KMS-11 (cell line): ENCODE results near the gene PHACTR1.

Experiments used
- H2AFZ ChIP-seq: fragments of 200-600 bp; sonication (generic); 2 replicates; pipeline ENCODE4 v1.6.1; 2016; ENCODE audit warnings: antibody characterized with exemption, mixed run types, low read depth
- H3K27ac ChIP-seq: fragments of 200-600 bp; sonication (generic); 2 replicates; pipeline ENCODE4 v1.6.1; 2016; ENCODE audit warnings: mild to moderate bottlenecking, mixed run types
- H3K27me3 ChIP-seq: fragments of 200-600 bp; sonication (generic); 2 replicates; pipeline ENCODE4 v1.6.1; 2017; ENCODE audit warnings: mild to moderate bottlenecking, low read depth, mixed run types, moderate library complexity; ENCODE audit not compliant: insufficient read depth
- H3K36me3 ChIP-seq: fragments of 200-600 bp; sonication (generic); 2 replicates; pipeline ENCODE4 v1.6.1; 2017; ENCODE audit warnings: mild to moderate bottlenecking, mixed run types; ENCODE audit not compliant: insufficient read depth
- H3K4me1 ChIP-seq: fragments of 200-600 bp; sonication (generic); 2 replicates; pipeline ENCODE4 v1.6.1; 2016; ENCODE audit warnings: mild to moderate bottlenecking, low read depth, mixed run types; ENCODE audit not compliant: poor library complexity, severe bottlenecking
- H3K4me2 ChIP-seq: fragments of 200-600 bp; sonication (generic); 2 replicates; pipeline ENCODE4 v1.7.0; 2016; ENCODE audit warnings: mild to moderate bottlenecking, mixed run types
- H3K4me3 ChIP-seq: fragments of 200-600 bp; sonication (generic); IDR thresholded peaks from 2 replicates; pipeline ENCODE4 v1.6.1; 2017; ENCODE audit warnings: low read depth, low read length, mixed read lengths; ENCODE audit not compliant: insufficient read depth
- H3K79me2 ChIP-seq: fragments of 200-600 bp; sonication (generic); 2 replicates; pipeline ENCODE4 v1.6.1; 2016; ENCODE audit warnings: low read depth, mixed run types; ENCODE audit not compliant: insufficient read depth
- H3K9ac ChIP-seq: fragments of 200-600 bp; sonication (generic); 2 replicates; pipeline ENCODE4 v1.6.1; 2016; ENCODE audit warnings: mild to moderate bottlenecking, mixed run types
- H4K20me1 ChIP-seq: fragments of 200-600 bp; sonication (generic); 2 replicates; pipeline ENCODE4 v1.6.1; 2016; ENCODE audit warnings: mild to moderate bottlenecking, mixed run types; ENCODE audit not compliant: insufficient read depth
- TF ChIP-seq, protein P1 (sequence below): fragments of 200-600 bp; sonication (generic); conservative IDR thresholded peaks from 2 replicates; pipeline ENCODE4 v1.6.1; 2017; ENCODE audit warnings: low read depth, mild to moderate bottlenecking, antibody characterized with exemption, low read length, moderate library complexity, mixed read lengths

The PHACTR1 gene

DNA sequence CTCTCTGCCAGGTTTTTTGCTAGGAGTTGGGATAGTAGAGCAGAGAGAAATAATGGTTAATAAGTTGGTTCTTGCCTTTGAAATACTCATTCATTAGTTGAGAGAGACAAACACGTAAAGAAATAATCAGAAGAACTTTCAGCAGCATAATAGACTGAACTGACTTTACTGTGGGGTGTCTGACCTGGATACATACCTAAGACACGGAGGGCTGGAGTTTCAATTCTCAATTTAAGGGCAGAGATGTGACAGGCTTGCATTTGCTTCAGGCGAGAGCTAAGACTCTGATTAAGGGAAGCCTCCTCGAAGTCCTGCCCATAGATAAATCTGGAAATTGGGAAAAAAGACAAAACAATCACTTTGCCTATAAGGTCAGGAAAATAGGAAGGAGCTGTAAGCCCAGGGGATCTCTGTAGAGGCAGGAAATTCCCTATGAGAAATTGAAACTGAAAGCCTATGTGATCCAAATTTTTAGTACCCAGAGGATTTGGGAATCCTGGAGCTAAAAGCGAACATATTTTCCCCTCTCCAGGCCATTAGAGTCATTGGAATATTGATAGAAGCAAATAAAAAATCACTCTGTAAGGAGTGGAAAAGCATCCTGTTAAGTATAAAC is 276.8 kb downstream of the PHACTR1 start:
- no peaks in the 10 kb centered on the region for H3K79me2 ChIP-seq
- no peak overlapping the region for H3K27ac ChIP-seq
- no peaks in the 10 kb centered on the region for H3K27me3 ChIP-seq
- H3K4me2 ChIP-seq, result no peak overlapping the region
- H3K4me1 ChIP-seq, result no peaks in the 10 kb centered on the region
- no peaks in the 10 kb centered on the region for H4K20me1 ChIP-seq
- H2AFZ ChIP-seq, result no peak overlapping the region
- no peak overlapping the region for H3K9ac ChIP-seq
- H3K4me3 ChIP-seq, result no peak overlapping the region
- TF ChIP-seq, protein P1, sequence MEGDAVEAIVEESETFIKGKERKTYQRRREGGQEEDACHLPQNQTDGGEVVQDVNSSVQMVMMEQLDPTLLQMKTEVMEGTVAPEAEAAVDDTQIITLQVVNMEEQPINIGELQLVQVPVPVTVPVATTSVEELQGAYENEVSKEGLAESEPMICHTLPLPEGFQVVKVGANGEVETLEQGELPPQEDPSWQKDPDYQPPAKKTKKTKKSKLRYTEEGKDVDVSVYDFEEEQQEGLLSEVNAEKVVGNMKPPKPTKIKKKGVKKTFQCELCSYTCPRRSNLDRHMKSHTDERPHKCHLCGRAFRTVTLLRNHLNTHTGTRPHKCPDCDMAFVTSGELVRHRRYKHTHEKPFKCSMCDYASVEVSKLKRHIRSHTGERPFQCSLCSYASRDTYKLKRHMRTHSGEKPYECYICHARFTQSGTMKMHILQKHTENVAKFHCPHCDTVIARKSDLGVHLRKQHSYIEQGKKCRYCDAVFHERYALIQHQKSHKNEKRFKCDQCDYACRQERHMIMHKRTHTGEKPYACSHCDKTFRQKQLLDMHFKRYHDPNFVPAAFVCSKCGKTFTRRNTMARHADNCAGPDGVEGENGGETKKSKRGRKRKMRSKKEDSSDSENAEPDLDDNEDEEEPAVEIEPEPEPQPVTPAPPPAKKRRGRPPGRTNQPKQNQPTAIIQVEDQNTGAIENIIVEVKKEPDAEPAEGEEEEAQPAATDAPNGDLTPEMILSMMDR, result no peak
- H3K36me3 ChIP-seq, result no peaks in the 10 kb centered on the region

DNA sequence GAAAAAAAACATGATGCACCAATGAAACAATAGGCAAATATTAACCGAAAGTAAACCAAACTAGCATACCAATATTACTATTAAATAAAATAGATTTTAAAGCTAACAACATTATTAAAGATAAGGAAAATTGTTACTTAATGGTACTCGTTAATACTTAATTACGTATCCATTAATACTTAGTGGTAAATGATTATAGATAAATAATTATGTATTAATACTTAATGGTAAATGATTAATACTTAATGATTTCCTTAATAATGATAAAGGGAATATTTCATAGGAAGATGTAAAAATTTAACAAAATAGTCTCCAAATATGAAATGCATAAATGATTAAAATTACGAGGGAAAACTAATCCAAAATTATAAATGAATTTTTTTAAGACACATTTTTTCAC is 278.9 kb downstream of the PHACTR1 start:
- H3K9ac ChIP-seq, result no peak overlapping the region
- H3K27ac ChIP-seq, result no peak overlapping the region
- TF ChIP-seq, protein P1, result no peak
- no peaks in the 10 kb centered on the region for H3K27me3 ChIP-seq
- no peak overlapping the region for H3K4me2 ChIP-seq
- no peaks in the 10 kb centered on the region for H3K36me3 ChIP-seq
- no peaks in the 10 kb centered on the region for H4K20me1 ChIP-seq
- no peaks in the 10 kb centered on the region for H3K79me2 ChIP-seq
- no peaks in the 10 kb centered on the region for H3K4me1 ChIP-seq
- no peak overlapping the region for H2AFZ ChIP-seq
- H3K4me3 ChIP-seq, result no peak overlapping the region

DNA sequence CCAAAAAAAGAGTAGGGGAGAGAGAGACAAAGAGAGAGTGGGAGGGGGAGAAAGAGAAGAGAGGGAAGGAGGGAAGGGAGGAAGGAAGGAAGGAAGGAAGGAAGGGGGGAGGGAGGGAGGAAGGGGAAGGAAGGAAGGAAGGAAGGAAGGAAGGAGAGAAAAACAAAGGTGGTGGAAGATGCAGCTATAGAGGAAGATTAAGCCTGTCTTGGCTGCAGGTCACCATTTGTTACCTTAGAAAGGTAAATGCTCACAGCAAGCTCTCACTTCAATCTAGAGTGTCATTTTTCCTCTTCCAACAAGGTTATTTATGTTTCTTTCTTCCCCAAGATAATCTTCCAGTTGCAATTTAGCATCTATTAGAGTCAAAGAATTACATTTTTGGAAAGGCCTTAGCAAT is 284.0 kb downstream of the PHACTR1 start:
- Histone ChIP-seq H3K4me2 (no peak overlapping the region), H3K36me3 (no peaks in the 10 kb centered on the region), H3K4me3 (no peak overlapping the region), H3K4me1 (no peaks in the 10 kb centered on the region), H2AFZ (no peak overlapping the region), H3K79me2 (no peaks in the 10 kb centered on the region), H3K27ac (no peak overlapping the region), H3K9ac (no peak overlapping the region), H4K20me1 (no peaks in the 10 kb centered on the region), H3K27me3 (no peaks in the 10 kb centered on the region)
- TF ChIP-seq, protein P1, result no peak

DNA sequence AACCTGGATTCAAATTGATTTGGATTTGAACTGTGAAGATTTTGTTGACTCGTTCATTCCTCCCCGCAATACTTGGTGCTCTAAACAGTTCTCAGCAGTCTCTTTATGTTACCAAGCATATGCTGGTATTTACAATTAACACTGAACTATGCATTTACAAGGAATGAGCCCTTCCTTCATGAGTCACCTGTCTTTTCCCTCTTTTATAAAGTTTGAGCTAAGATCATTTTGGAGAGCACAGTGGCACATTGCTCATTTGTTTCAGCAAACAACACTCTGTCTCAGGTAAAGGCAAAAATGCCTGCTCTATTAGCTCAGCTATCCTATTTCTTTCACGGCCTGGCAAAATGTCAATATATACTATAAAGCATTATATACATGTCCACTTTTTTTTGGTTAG is 285.4 kb downstream of the PHACTR1 start:
- Histone ChIP-seq H3K27ac (no peak overlapping the region), H4K20me1 (no peaks in the 10 kb centered on the region), H3K36me3 (no peaks in the 10 kb centered on the region), H3K4me2 (no peak overlapping the region), H3K4me3 (no peak overlapping the region), H3K4me1 (no peaks in the 10 kb centered on the region), H3K9ac (no peak overlapping the region), H3K27me3 (no peaks in the 10 kb centered on the region), H2AFZ (no peak overlapping the region), H3K79me2 (no peaks in the 10 kb centered on the region)
- TF ChIP-seq, protein P1, result no peak
